NB4 (cell line): ENCODE results near the gene DNAJC6.

Experiments
- DNase-seq: peaks from one replicate; pipeline ENCODE4 v3.0.0; 2010; ENCODE audit warnings: low read depth
- H3K4me3 ChIP-seq: one replicate; pipeline ENCODE4 v1.5.1; 2011; ENCODE audit warnings: mild to moderate bottlenecking, low read depth, low read length, moderate library complexity
- MYC ChIP-seq: IDR thresholded peaks from 2 replicates; pipeline ENCODE4 v1.6.1; 2011; ENCODE audit warnings: low read depth, low read length
- POLR2A ChIP-seq: IDR thresholded peaks from 2 replicates; pipeline ENCODE4 v1.6.1; 2011; ENCODE audit warnings: mild to moderate bottlenecking; ENCODE audit not compliant: insufficient read length; ENCODE audit errors: extremely low read depth
- TF ChIP-seq, protein P1 (sequence below): IDR thresholded peaks from one replicate; pipeline ENCODE4 v1.5.1; 2012; ENCODE audit warnings: low read depth, low read length
- TF ChIP-seq, protein P2 (sequence below): IDR thresholded peaks from 2 replicates; pipeline ENCODE4 v1.6.1; 2011; ENCODE audit warnings: low read depth, low read length

Gene DNAJC6

DNA sequence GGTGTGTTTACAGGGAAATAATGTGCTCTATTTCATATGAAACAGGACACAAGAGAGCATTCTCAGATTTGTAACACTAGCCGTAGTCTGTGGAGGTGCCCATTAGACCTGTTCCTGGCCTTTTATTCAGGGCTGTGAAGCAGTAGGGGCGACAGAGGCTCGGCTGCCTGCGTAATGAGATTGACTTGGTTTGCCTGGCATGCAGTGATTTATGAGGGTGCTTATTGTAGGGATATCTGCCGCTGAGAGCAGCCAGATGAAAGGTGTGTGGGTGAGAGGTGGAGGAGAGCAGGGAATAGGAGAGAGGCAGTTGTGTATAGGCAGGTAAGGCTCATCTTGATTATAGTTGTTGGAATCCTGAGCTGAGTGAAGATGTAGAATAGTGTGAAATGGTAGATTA is 51.3 kb downstream of the DNAJC6 start:
- TF ChIP-seq MYC = no peak
- TF ChIP-seq POLR2A = no peak
- TF ChIP-seq, protein P1, sequence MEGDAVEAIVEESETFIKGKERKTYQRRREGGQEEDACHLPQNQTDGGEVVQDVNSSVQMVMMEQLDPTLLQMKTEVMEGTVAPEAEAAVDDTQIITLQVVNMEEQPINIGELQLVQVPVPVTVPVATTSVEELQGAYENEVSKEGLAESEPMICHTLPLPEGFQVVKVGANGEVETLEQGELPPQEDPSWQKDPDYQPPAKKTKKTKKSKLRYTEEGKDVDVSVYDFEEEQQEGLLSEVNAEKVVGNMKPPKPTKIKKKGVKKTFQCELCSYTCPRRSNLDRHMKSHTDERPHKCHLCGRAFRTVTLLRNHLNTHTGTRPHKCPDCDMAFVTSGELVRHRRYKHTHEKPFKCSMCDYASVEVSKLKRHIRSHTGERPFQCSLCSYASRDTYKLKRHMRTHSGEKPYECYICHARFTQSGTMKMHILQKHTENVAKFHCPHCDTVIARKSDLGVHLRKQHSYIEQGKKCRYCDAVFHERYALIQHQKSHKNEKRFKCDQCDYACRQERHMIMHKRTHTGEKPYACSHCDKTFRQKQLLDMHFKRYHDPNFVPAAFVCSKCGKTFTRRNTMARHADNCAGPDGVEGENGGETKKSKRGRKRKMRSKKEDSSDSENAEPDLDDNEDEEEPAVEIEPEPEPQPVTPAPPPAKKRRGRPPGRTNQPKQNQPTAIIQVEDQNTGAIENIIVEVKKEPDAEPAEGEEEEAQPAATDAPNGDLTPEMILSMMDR = no peak
- no peak for DNase-seq
- H3K4me3 ChIP-seq = no peak overlapping the region

DNA sequence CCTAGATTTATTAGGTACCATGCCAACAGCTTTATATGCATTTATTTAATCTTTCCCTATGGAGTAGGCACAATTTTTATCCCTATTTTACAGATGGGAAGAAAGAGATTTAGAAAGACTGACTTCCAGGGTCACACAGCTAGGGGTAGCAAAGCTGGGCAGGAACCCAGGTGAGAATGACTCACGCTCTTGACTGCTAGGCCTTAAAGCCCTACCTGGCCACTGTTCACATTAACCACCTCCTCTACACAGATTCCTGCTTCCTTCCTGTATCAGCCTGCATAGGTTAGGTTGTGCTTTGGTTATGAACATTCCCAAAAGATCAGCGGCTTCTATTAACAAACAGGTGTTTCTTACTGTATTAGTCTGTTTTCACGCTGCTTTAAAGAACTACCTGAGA is 53.2 kb downstream of the DNAJC6 start:
- no peak for DNase-seq
- TF ChIP-seq MYC = no peak
- TF ChIP-seq, protein P1 = no peak
- TF ChIP-seq, protein P2, sequence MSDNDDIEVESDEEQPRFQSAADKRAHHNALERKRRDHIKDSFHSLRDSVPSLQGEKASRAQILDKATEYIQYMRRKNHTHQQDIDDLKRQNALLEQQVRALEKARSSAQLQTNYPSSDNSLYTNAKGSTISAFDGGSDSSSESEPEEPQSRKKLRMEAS = no peak
- H3K4me3 ChIP-seq = no peak overlapping the region

DNA sequence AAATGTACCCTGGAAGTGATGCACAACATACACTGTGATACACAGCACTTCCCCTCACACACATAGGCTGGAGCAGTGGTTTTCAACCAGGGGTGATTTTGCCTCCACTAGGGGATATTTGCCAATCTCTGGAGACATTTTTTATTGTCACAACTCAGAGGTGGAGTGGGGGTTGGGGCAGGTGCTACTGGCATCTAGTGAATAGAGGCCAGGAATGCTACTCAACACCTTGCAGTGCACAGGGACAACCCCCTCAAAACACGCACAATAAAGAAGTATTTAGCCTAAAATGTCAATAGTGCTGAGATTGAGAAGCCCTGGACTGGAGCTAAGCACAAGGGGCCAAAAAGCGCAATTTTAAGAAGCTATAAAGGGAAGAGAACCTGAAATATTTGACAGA is 54.1 kb downstream of the DNAJC6 start:
- H3K4me3 ChIP-seq = no peak overlapping the region
- TF ChIP-seq POLR2A (no peak), MYC (no peak)
- TF ChIP-seq, protein P1 = no peak
- TF ChIP-seq, protein P2 = no peak
- DNase-seq = no peak

DNA sequence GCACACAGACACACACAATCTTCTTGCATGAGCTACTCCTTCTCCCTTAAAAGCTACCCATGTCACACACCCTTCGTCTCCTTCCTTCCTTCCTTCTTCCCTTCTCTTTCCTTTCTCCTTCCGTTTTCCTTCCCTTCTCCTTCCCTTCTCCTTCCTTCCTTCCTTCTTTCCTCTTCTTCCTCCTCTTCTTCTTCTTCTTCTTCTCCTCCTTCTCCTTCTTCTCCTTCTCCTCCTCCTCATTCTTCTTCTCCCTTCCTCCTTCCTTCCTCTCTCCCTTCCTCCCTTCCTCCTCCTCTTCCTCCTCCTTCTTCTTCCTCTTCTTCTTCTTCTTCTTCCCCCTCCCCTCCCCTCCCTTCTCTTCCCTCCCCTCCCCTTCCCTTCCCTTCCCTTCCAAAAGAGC is 59.1 kb downstream of the DNAJC6 start:
- DNase-seq = no peak
- no peak for TF ChIP-seq MYC
- TF ChIP-seq, protein P2 = no peak
- no peak overlapping the region for H3K4me3 ChIP-seq

DNA sequence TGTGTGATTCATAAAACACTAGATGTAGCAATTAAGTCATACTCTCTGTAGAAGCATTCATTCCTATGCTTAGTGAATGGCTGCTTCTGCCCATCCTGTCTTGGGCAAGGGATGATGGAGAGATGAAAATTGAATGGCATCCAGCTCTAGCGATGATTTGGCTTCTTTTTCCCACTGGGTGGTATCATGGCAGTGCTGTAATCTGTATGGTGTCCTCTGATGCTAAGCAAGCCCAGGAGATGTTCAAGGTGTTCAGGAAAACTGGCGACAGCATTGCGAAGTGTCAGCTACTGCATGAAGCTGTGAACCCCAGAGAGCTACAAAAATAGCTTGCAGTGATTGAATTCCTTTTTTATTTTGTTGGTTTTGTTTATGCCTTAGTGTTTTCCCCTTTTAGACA is 62.2 kb downstream of the DNAJC6 start:
- TF ChIP-seq, protein P2 = no peak
- TF ChIP-seq MYC = no peak
- TF ChIP-seq, protein P1 = no peak
- no peak for TF ChIP-seq POLR2A
- DNase-seq = no peak

DNA sequence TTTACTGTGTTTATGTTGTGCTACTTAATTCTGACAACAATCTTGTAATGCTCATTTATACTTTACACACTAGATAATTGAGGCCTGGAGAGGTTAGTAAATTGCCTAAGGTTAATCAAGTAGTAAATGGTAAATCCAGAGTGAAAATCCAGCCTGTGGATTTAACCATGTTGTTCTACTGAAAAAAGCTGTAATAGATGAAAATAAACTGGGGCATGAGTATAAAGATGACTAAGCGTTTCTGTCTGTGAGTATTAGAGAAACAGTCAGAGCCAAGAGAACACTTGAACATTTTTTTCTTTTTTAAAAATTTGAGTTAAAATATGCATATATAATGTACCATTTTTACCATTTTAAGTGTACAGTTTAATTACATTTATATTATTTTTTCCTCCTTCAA is 63.2 kb downstream of the DNAJC6 start:
- H3K4me3 ChIP-seq = no peak overlapping the region
- DNase-seq = no peak
- TF ChIP-seq MYC (no peak), POLR2A (no peak)
- TF ChIP-seq, protein P1 = no peak
- TF ChIP-seq, protein P2 = no peak

More for the DNA sequence above, 62.2 kb downstream of the DNAJC6 start:
- no peak overlapping the region for H3K4me3 ChIP-seq
